GM12864 (cell line): ENCODE data around the gene CUL3.
"Not testable (repeated sequence)": the region's sequence is repeated elsewhere in the genome, so short reads cannot be mapped to it uniquely, and the experiment has no call there.

Source experiments
- DNase-seq: peaks from one replicate; pipeline ENCODE4 v3.0.0-alpha.2; 2011; ENCODE audit warnings: low read depth
- H3K4me3 ChIP-seq: 2 replicates; pipeline ENCODE4 v1.5.1; 2011; ENCODE audit warnings: mild to moderate bottlenecking, low read depth, low read length, control low read depth
- CTCF ChIP-seq: IDR thresholded peaks from 2 replicates; pipeline ENCODE4 v1.5.1; 2011; ENCODE audit warnings: low read depth, mild to moderate bottlenecking, moderate library complexity, low read length, control low read depth, inconsistent platforms; ENCODE audit errors: missing control alignments

The CUL3 gene

GRCh38 chr2:224611938-224612337, 26.8 kb upstream of the CUL3 start:
- TF ChIP-seq CTCF: peak; percentile 59
- no peak for DNase-seq
- no peak overlapping the region for H3K4me3 ChIP-seq

- no peak overlapping the region for H3K4me3 ChIP-seq
- no peak for DNase-seq
- TF ChIP-seq CTCF: no peak
These were observed 22.9 kb upstream of the CUL3 start for GRCh38 chr2:224608104-224608503.

GRCh38 chr2:224603746-224604500, 18.8 kb upstream of the CUL3 start:
- not testable (repeated sequence) for H3K4me3 ChIP-seq

GRCh38 chr2:224602778-224603375, 17.7 kb upstream of the CUL3 start:
- not testable (repeated sequence) for DNase-seq

More at GRCh38 chr2:224603746-224604500, 18.8 kb upstream of the CUL3 start:
- not testable (repeated sequence) for DNase-seq

GRCh38 chr2:224601923-224602322, 16.8 kb upstream of the CUL3 start:
- no peak overlapping the region for H3K4me3 ChIP-seq
- no peak for DNase-seq
- TF ChIP-seq CTCF: no peak

More at GRCh38 chr2:224602778-224603375, 17.7 kb upstream of the CUL3 start:
- H3K4me3 ChIP-seq: not testable (repeated sequence)

GRCh38 chr2:224598678-224599077, 13.5 kb upstream of the CUL3 start:
- no peak for TF ChIP-seq CTCF
- no peak for DNase-seq
- H3K4me3 ChIP-seq: no peak overlapping the region

GRCh38 chr2:224596289-224596688, 11.1 kb upstream of the CUL3 start:
- no peak for DNase-seq
- TF ChIP-seq CTCF: no peak
- no peak overlapping the region for H3K4me3 ChIP-seq

GRCh38 chr2:224595518-224595917, 10.4 kb upstream of the CUL3 start:
- no peak overlapping the region for H3K4me3 ChIP-seq
- no peak for TF ChIP-seq CTCF
- DNase-seq: no peak
